NT2/D1 (cell line): ENCODE results near the gene PPA2.

Experiments
- DNase-seq: peaks from one replicate; pipeline ENCODE4 v3.0.0-alpha.2; 2011; ENCODE audit warnings: low read depth, low spot score
- H3K27me3 ChIP-seq: 2 replicates; pipeline ENCODE4 v1.6.0; 2011; ENCODE audit warnings: mild to moderate bottlenecking; ENCODE audit not compliant: insufficient read length, insufficient read depth
- H3K36me3 ChIP-seq: 2 replicates; pipeline ENCODE4 v1.6.1; 2011; ENCODE audit warnings: mild to moderate bottlenecking, low read length, mixed read lengths; ENCODE audit not compliant: insufficient read depth, insufficient read length
- H3K4me1 ChIP-seq: 2 replicates; pipeline ENCODE4 v1.5.1; 2011; ENCODE audit not compliant: insufficient read depth, insufficient read length
- H3K4me3 ChIP-seq: 2 replicates; pipeline ENCODE4 v1.5.1; 2011; ENCODE audit warnings: low read depth; ENCODE audit not compliant: insufficient read length
- H3K9ac ChIP-seq: 2 replicates; pipeline ENCODE4 v1.6.0; 2011; ENCODE audit warnings: low read depth; ENCODE audit not compliant: insufficient read length
- H3K9me3 ChIP-seq: 2 replicates; pipeline ENCODE4 v1.5.1; 2011; ENCODE audit warnings: mild to moderate bottlenecking, low read length; ENCODE audit not compliant: insufficient read depth
- SUZ12 ChIP-seq: IDR thresholded peaks from 2 replicates; pipeline ENCODE4 v1.6.1; 2011; ENCODE audit not compliant: insufficient read length, insufficient read depth; ENCODE audit errors: extremely low read depth
- YY1 ChIP-seq: IDR thresholded peaks from 2 replicates; pipeline ENCODE4 v1.6.1; 2011; ENCODE audit not compliant: insufficient read length, insufficient read depth
- ZNF274 ChIP-seq: IDR thresholded peaks from 2 replicates; pipeline ENCODE4 v1.6.1; 2011; ENCODE audit warnings: mild to moderate bottlenecking, low read depth, low read length

Gene PPA2

DNA sequence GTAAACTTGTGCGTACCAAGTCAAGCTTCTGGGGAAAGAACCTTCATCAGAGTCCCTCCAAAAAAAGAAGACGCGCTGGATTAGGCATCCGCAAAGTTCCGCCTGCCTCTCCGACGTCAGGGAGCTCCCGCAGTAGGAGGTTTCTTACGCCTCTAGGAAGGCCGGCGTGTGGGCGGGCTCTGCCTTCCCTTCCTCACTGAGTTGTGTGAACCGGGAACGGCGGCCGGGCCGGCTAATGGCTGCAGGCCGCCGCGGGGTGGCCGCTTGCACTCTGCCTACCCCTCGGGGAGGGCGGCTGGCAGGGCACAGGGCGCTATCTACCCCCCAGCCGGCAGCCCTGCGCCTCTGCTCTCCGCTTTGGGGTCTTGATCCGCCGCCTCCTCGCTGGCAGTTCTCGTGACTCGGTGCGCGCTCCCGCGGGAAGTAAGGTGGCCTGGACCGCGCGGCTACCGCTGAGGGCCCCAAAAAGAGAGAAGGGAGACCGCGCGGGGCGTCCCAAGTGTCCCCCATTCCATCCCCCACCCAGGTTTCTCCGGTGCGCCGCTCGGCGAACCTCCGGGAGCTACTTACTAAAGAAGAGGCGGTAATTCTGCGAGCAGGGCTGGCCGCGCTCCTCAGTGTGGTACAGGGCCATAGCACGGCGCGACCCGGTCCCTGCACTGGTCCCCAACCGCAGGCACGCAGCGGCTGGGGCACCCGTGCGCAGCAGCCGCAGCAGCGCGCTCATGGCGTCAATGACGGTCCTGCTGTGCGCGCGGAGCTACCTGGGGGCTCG is at the start of gene PPA2:
Gene PPA2, minus strand, starts transcription at position 739 of the 775 bp plus-strand sequence. Its CDS starts 12 bp downstream, at position 727.
- DNase-seq, result peak; percentile 44
- no peaks in the 10 kb centered on the region for H3K4me1 ChIP-seq
- H3K9me3 ChIP-seq, result no peaks in the 10 kb centered on the region
- peak within 1 kb of the TSS; percentile 93 for H3K9ac ChIP-seq
- TF ChIP-seq SUZ12 (no peak), YY1 (peak; percentile 43)
- peak within 1 kb of the TSS; percentile 84 for H3K4me3 ChIP-seq
- no peaks in the 10 kb centered on the region for H3K27me3 ChIP-seq
- peaks cover 16% of the 10 kb centered on the region for H3K36me3 ChIP-seq

DNA sequence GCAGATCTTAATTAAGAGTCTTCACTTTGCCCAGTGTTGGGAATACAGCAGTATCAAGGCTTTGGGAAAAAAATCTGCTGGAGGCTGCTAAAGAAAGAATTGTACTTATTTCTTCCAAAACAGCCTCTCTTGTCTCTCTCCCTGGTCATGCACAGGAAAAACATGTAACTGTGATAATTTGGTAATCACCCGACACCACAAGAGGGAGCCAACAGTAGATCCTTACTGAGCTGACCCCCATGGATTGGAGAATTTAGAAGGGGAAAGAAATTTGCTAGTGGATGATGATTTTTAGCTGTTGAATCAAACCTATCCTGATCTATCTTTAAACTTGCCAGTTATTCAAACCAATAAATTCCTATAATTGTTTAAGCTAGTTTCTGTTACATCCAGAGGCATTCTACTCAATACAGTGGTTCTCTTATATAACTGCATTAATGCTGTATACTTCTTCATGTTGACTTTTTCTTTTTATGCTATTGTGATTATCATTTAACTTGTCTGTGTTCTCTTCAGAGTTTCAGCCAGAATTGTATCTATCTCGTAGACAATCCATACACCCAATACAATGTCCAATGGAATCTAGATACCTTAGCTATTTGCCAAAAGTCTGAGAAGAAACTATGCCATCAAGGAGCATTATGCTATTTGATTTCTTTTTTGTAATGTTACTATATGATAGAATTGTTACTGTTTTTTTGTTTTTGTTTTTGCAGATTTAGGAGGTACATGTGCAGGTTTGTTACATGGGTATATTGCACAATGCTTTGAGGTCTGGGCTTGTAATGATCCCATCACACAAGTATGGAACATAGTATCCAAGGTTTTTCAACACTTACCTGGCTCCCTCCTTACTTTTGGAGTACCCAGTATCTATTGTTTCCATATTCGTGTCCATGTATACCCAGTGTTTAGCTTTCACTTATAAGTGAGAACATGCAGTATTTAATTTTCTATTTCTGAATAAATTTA is 47.2 kb upstream of the PPA2 start:
- Histone ChIP-seq H3K9me3 (no peaks in the 10 kb centered on the region), H3K4me1 (no peaks in the 10 kb centered on the region), H3K4me3 (no peak overlapping the region), H3K36me3 (no peaks in the 10 kb centered on the region), H3K27me3 (no peaks in the 10 kb centered on the region), H3K9ac (no peak overlapping the region)
- peak; percentile 16 for DNase-seq
- TF ChIP-seq ZNF274 (no peak), SUZ12 (no peak), YY1 (no peak)

DNA sequence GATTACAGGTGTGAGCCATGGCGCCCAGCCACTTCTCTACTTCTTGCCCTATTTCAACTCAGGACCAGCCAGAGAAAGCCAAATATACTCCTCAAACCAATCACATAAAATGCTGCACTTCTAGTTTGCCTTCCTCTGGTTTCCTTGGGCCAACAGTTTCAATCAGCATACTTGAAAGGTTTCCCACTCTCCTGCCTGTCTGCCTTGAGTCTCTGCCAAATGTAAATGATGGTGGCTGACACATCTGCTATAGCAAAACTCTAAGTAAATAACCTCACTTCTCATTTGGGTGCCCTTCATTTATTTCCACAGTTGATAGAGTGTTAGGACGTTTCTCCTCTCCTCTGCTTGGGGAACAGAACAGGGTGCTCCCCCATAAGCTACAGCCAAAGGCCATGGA is 36.4 kb upstream of the PPA2 start:
- Histone ChIP-seq H3K27me3 (no peaks in the 10 kb centered on the region), H3K9me3 (no peaks in the 10 kb centered on the region), H3K9ac (no peak overlapping the region), H3K4me3 (no peak overlapping the region), H3K4me1 (no peaks in the 10 kb centered on the region), H3K36me3 (no peaks in the 10 kb centered on the region)
- no peak for DNase-seq
- TF ChIP-seq YY1 (no peak), SUZ12 (no peak), ZNF274 (no peak)

DNA sequence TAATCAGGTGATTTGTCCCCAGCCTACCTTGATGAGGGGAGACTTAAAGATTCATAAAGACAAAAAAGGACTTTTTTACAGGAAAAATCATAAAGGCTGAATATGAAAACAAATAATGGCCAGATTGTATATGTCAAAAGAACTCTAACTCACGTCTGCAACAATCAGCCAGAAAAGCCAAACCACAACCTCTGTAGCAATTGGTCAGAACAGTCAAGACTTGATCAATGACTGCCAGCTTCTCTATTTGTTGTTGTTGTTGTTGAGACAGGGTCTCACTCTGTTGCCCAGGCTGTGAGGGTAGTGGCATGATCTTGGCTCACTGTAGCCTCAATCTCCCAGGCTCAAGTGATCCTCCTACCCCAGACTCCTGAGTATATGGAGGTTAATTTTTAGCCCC is 35.9 kb upstream of the PPA2 start:
- Histone ChIP-seq H3K4me3 (no peak overlapping the region), H3K9ac (no peak overlapping the region), H3K27me3 (no peaks in the 10 kb centered on the region), H3K4me1 (no peaks in the 10 kb centered on the region), H3K36me3 (no peaks in the 10 kb centered on the region), H3K9me3 (no peaks in the 10 kb centered on the region)
- no peak for TF ChIP-seq SUZ12
- TF ChIP-seq ZNF274, result no peak
- no peak for TF ChIP-seq YY1
- no peak for DNase-seq

DNA sequence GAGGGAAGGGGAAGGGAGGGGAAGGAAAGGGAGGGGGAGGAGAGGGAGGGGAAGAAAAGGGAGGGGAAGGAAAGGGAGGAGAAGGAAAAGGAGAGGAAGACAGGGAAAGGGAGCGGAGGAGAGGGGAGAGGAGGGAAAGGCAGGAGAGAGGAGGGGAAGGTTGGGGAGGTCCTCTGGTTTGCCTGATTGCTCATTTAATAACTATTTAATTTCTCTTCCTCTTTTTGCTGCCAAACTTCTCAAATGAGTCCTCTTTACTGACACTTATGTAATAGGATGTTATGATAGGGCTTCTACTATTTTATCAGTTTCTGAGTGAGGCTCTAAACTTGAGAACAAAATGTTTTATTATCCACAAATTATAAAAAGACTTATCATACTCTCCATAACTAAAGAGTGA is 35.4 kb upstream of the PPA2 start:
- DNase-seq, result no peak
- Histone ChIP-seq H3K27me3 (no peaks in the 10 kb centered on the region), H3K36me3 (no peaks in the 10 kb centered on the region), H3K4me1 (no peaks in the 10 kb centered on the region), H3K4me3 (no peak overlapping the region), H3K9me3 (no peaks in the 10 kb centered on the region), H3K9ac (no peak overlapping the region)
- TF ChIP-seq ZNF274 (no peak), SUZ12 (no peak), YY1 (no peak)

DNA sequence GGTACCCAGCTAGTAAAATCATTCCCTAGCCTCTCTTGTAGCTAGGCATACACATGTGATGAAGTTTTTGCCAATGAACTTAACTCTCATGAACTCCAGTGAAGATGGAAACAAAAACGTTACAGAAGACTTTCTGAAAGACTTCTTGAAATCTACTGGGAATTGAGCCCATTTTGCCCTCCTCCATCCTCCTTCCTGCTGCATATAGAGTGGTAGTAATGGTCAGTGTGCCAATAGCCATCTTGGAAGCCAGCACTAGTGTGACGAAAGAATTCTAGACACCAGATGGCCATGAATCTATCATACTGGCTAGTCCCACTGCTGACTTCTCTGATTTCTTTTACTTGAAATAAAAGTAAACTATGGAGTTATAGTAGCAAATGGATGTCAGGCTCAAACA is 30.9 kb upstream of the PPA2 start:
- DNase-seq, result no peak
- no peaks in the 10 kb centered on the region for H3K36me3 ChIP-seq
- no peak for TF ChIP-seq ZNF274
- TF ChIP-seq YY1, result no peak
- no peak for TF ChIP-seq SUZ12
- no peaks in the 10 kb centered on the region for H3K27me3 ChIP-seq
- H3K9me3 ChIP-seq, result no peaks in the 10 kb centered on the region
- no peak overlapping the region for H3K4me3 ChIP-seq
- no peak overlapping the region for H3K9ac ChIP-seq
- no peaks in the 10 kb centered on the region for H3K4me1 ChIP-seq

DNA sequence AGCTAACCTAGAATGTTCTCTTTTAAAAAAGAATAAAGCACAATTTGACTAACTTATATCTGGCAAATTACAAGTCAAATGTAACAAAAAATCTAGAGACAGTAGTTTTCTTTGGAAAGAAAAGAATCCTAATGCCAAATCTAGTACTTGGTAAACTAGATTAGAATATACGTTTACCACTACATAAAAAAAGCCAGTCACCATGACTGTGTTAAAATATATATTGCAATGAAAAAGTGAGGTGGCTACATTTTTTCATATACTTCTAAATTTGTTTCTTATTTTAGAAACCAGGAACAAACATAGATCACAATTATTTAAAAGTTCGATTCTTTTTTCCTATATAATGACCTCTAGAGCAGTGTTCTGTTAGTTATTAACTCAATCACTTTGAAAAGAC is 29.6 kb upstream of the PPA2 start:
- Histone ChIP-seq H3K27me3 (no peaks in the 10 kb centered on the region), H3K9ac (no peak overlapping the region), H3K9me3 (no peaks in the 10 kb centered on the region), H3K4me3 (no peak overlapping the region), H3K4me1 (no peaks in the 10 kb centered on the region), H3K36me3 (no peaks in the 10 kb centered on the region)
- no peak for DNase-seq
- TF ChIP-seq YY1, result no peak
- no peak for TF ChIP-seq ZNF274
- no peak for TF ChIP-seq SUZ12
